RWPE2 (cell line): Measurements from ENCODE around the gene TTYH1.

Experiments used
- ATAC-seq: fragments of 200-7000 bp; cut with Tn5 transposase; 3 replicates; pipeline ENCODE4 v1.9.1; 2021; ENCODE audit warnings: low read depth
- DNase-seq: peaks from one replicate; pipeline ENCODE4 v3.0.0-alpha.2; 2020; ENCODE audit warnings: low spot score
- H3K27ac ChIP-seq: fragments of 450-650 bp; 2 replicates; pipeline ENCODE4 v1.5.1; 2017; ENCODE audit warnings: mild to moderate bottlenecking; ENCODE audit not compliant: poor library complexity, severe bottlenecking
- H3K27me3 ChIP-seq: fragments of 250-450 bp; sonication (Bioruptor Pico); 2 replicates; pipeline ENCODE4 v1.5.1; 2021; ENCODE audit warnings: mild to moderate bottlenecking, moderate library complexity; ENCODE audit not compliant: insufficient read depth, poor library complexity, severe bottlenecking
- H3K36me3 ChIP-seq: fragments of 250-450 bp; sonication (Bioruptor Pico); 2 replicates; pipeline ENCODE4 v1.5.1; 2020; ENCODE audit warnings: low read depth, mild to moderate bottlenecking, moderate library complexity
- H3K4me1 ChIP-seq: fragments of 250-450 bp; sonication (Bioruptor Pico); 2 replicates; pipeline ENCODE4 v1.5.1; 2021; ENCODE audit warnings: mild to moderate bottlenecking, moderate library complexity; ENCODE audit not compliant: insufficient read depth, poor library complexity, severe bottlenecking
- H3K4me3 ChIP-seq: fragments of 250-450 bp; sonication (Bioruptor Pico); 2 replicates; pipeline ENCODE4 v1.5.1; 2021; ENCODE audit warnings: mild to moderate bottlenecking, moderate library complexity; ENCODE audit not compliant: severe bottlenecking
- H3K9me3 ChIP-seq: fragments of 250-450 bp; sonication (Bioruptor Pico); 2 replicates; pipeline ENCODE4 v1.5.1; 2021; ENCODE audit warnings: mild to moderate bottlenecking, moderate library complexity; ENCODE audit not compliant: severe bottlenecking
- TF ChIP-seq, protein P1 (sequence below): fragments of 450-650 bp; IDR thresholded peaks from one replicate; pipeline ENCODE4 v1.5.1; 2017; ENCODE audit warnings: mild to moderate bottlenecking, moderate library complexity; ENCODE audit not compliant: poor library complexity, severe bottlenecking

TTYH1 gene

DNA sequence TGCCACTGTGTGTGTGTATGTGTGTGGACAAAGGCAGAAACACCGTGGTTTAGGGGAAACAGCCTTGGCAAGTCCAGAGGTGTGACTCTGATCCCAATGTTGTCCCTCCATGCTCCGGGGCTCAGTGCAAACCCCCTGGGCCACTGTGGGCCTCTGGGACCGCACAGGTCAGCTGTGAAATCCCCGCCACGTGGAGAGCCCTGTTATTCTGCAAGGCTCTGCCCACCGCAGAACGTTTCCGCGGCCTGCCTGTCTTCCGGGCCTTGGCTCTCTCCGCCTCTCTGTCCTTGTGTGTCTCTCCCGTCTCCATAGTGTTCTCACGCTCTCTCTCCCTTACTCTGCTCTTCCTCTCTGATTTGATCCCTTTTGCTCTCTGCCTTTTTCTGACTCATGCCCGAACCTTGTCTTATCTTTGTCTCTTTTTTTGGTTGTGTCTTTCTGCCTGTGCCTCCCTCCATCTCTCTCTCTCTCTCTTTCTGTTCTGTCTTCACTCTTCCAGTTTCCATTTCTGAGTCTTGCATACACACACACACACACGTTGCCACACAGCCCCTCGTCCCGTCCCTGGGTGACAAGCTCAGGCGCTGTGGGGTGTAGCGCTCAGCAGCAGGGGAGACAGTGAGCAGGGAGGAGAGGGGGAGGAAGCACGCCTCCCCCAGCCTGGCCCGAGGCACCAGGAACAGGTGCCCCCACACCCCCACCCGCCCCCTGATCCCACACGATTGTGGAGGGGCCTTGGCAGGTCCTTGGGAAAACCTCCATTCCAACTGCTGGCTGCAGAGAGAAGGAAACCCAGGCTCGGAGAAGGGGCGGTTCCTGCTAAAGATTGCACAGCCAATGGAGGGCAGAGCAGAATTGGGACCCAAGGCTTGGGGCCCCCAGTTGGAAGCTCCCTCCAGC, 3.0 kb downstream of the TTYH1 start:
- DNase-seq: no peak
- ATAC-seq: peak; percentile 39; the same call in 1 of the 3 replicates
- no peak overlapping the region for H3K4me3 ChIP-seq
- H3K27ac ChIP-seq: no peak overlapping the region
- H3K27me3 ChIP-seq: peaks cover 70% of the 10 kb centered on the region
- H3K4me1 ChIP-seq: no peaks in the 10 kb centered on the region
- H3K9me3 ChIP-seq: no peaks in the 10 kb centered on the region
- H3K36me3 ChIP-seq: no peaks in the 10 kb centered on the region
- TF ChIP-seq, protein P1, sequence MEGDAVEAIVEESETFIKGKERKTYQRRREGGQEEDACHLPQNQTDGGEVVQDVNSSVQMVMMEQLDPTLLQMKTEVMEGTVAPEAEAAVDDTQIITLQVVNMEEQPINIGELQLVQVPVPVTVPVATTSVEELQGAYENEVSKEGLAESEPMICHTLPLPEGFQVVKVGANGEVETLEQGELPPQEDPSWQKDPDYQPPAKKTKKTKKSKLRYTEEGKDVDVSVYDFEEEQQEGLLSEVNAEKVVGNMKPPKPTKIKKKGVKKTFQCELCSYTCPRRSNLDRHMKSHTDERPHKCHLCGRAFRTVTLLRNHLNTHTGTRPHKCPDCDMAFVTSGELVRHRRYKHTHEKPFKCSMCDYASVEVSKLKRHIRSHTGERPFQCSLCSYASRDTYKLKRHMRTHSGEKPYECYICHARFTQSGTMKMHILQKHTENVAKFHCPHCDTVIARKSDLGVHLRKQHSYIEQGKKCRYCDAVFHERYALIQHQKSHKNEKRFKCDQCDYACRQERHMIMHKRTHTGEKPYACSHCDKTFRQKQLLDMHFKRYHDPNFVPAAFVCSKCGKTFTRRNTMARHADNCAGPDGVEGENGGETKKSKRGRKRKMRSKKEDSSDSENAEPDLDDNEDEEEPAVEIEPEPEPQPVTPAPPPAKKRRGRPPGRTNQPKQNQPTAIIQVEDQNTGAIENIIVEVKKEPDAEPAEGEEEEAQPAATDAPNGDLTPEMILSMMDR: no peak

DNA sequence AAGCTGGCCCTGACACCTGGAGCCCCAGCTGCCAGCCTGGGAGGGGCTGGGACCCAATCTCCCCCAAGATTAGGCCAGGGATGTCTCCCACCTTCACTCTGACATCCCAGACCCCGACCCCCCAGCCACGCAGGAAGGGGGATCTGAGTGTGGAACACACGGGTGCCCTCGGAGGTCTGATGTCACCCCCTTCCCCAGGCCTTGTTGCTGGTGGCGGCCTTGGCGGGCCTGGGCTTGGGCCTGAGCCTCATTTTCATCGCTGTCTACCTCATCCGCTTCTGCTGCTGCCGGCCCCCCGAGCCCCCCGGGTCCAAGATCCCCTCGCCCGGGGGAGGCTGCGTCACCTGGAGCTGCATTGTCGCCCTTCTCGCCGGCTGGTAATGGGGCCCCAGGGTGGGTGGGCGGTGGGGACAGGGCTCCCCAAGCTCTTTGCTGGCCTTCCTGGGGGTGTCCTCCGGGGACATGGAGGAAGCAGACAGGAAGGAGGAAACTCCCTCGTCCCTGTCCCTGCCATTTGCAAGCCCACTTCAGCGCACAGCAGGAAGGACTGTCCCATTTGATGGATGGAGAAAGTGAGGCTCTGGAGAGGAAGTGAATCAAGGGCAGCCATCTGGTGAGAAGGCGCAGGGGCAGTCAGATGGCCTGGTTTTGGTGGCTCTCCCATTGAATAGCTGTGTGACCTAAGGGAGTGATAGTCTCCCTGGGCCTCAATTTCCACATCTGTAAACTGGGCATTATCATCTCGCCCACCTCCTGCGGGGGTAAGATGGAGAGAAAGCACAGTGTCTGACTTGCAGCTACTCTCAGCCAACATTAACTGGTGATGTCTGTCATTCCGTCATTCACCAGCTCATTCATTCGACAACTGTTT, 3.9 kb downstream of the TTYH1 start:
- no peak overlapping the region for H3K27ac ChIP-seq
- no peaks in the 10 kb centered on the region for H3K36me3 ChIP-seq
- no peaks in the 10 kb centered on the region for H3K9me3 ChIP-seq
- no peak for DNase-seq
- peaks cover 70% of the 10 kb centered on the region for H3K27me3 ChIP-seq
- no peak for ATAC-seq
- no peak overlapping the region for H3K4me3 ChIP-seq
- TF ChIP-seq, protein P1: no peak
- H3K4me1 ChIP-seq: no peaks in the 10 kb centered on the region

DNA sequence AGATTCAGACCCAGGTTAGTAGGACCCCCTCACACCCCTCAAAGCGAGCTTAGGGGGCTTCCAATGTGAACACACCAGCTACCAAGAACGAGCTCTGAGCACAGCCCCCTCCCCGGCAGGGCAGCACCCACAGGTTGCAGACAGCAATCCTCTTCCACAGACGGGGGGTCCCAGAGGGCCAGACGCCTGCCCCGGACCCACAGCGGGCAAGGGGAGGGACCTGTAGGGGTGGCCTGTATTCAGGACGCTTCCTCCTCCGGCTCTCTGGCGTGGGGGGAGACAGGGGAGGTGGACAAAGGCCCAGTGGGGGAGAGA, 4.8 kb downstream of the TTYH1 start:
- TF ChIP-seq, protein P1: no peak
- Histone ChIP-seq H3K27ac (no peak overlapping the region), H3K27me3 (peaks cover 63% of the 10 kb centered on the region), H3K36me3 (no peaks in the 10 kb centered on the region), H3K4me1 (no peaks in the 10 kb centered on the region), H3K4me3 (no peak overlapping the region), H3K9me3 (no peaks in the 10 kb centered on the region)
- DNase-seq (no peak), ATAC-seq (no peak)

DNA sequence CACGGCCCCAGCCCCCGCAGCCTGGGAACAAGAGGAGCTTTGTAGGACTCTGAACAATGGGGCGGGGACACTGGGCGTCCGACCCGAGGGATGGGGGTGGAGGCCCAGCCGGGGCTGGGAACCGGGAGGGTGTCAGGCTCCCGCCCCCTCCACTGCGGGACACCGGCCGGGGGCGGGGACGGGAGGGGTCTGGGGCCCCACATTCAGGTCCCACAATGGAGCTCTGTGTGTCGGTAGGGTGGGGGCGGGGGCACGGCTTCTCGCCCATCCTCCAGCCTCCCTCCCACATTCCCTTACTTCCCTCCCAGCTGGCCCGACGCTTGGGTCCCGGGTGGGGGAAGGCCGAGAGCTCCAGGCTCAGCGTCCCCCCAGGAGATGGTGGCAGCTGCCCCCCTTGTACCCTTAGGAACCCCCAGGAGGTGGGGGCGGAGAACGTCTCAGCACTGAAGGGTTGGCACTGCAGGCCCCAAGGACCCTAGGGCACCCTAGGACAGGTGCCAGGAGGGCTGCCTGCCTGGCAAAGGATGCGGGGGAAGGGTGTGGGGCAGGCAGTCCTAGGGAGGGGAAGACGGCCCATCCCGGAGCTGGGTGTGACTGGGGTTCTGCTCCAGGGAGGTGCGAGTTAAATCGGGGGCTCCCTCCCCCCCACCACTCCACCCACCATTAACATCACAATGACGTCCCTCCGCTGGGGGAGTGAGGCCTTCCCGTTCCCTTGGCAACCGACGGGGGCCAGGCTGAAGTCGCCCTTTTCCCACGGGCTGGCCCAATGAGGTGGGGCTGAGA, 5.3 kb downstream of the TTYH1 start:
- no peak for DNase-seq

More for the DNA sequence above, 5.3 kb downstream of the TTYH1 start:
- no peak overlapping the region for H3K27ac ChIP-seq
- no peaks in the 10 kb centered on the region for H3K36me3 ChIP-seq
- no peaks in the 10 kb centered on the region for H3K9me3 ChIP-seq
- H3K27me3 ChIP-seq: peaks cover 59% of the 10 kb centered on the region
- H3K4me3 ChIP-seq: no peak overlapping the region
- H3K4me1 ChIP-seq: no peaks in the 10 kb centered on the region
- ATAC-seq: no peak
- TF ChIP-seq, protein P1: no peak
